HepG2 (cell line): ENCODE results near the gene CBLB. TPM values are rescaled to one million over a fixed set of nuclear protein-coding genes. Genes with fewer than 3 reads are reported as not detected.

Experiments used
- ATAC-seq: fragments of 200-7000 bp; cut with Tn5 transposase; 3 replicates; pipeline ENCODE4 v1.9.1; 2020; ENCODE audit warnings: mild to moderate bottlenecking, moderate library complexity
- BruUV-seq: library from RNA; stranded (reverse); fragments of 400-500 nt; replicated peaks from 2 replicates; lab custom pipeline; 2021; lab: Mats Ljungman, UMichigan
- CTCF ChIA-PET: fragments of 300-600 bp; formaldehyde crosslinking; extraction: SDS; loops from one replicate; lab custom pipeline; 2021; ENCODE audit warnings: low total read pairs, inconsistent platforms, low intra/inter-chr PET ratio; lab: Yijun Ruan, JAX
- POLR2A ChIA-PET: fragments of 350-600 bp; sonication (Branson Sonifier 250); formaldehyde crosslinking; loops from one replicate; lab custom pipeline; 2020; ENCODE audit warnings: antibody characterized with exemption, inconsistent platforms; lab: Yijun Ruan, JAX
- DNase-seq: peaks from one replicate; pipeline ENCODE4 v3.0.0-alpha.2; 2015; ENCODE audit warnings: low spot score
- FAIRE-seq: peaks from 3 replicates; lab custom pipeline; 2011; peaks lifted over from hg19 to GRCh38; lab: Jason Lieb, UNC
- H2AFZ ChIP-seq: one replicate; pipeline ENCODE4 v1.6.1; 2011; ENCODE audit warnings: low read length, inconsistent platforms
- H3K27ac ChIP-seq: fragments of 300-600 bp; 3 replicates; pipeline ENCODE4 v1.8.0; 2011; ENCODE audit warnings: mixed run types, mild to moderate bottlenecking, mixed read lengths, low read length, inconsistent platforms; ENCODE audit not compliant: insufficient read depth; ENCODE audit errors: extremely low read length
- H3K27me3 ChIP-seq, 2 experiments: fragments of 200-600 bp in 1 of 2; 2 replicates in 1 of 2; 3 replicates in 1 of 2; pipeline versions ENCODE4 v1.6.0 to v1.8.0; 2011; ENCODE audit warnings: low read length in 2 of 2, mild to moderate bottlenecking in 2 of 2, moderate library complexity in 2 of 2, inconsistent platforms in 1 of 2; ENCODE audit not compliant: insufficient read depth in 2 of 2, control insufficient read depth in 1 of 2
- H3K36me3 ChIP-seq, 2 experiments: fragments of 200-600 bp in 1 of 2; replicated peaks in 1 of 2; 2 replicates in 1 of 2; 3 replicates in 1 of 2; pipeline versions ENCODE4 v1.5.1 to v1.8.0; 2011; ENCODE audit warnings: low read length in 2 of 2, inconsistent platforms in 1 of 2; ENCODE audit not compliant: insufficient read depth in 2 of 2, control insufficient read depth in 1 of 2
- H3K4me1 ChIP-seq: 2 replicates; pipeline ENCODE4 v1.5.1; 2012; ENCODE audit warnings: low read length, inconsistent platforms; ENCODE audit not compliant: insufficient read depth
- H3K4me2 ChIP-seq: 2 replicates; pipeline ENCODE4 v1.6.0; 2011; ENCODE audit warnings: low read depth, low read length, inconsistent platforms
- H3K4me3 ChIP-seq, 3 experiments: fragments of 200-600 bp in 1 of 3; sonication (generic), shearing (Covaris generic) in 1 of 3; replicated peaks in 1 of 3; 2 replicates each; pipeline ENCODE4 v1.5.1; 2011 to 2016; ENCODE audit warnings: low read length in 3 of 3, inconsistent platforms in 2 of 3, low read depth in 2 of 3, mild to moderate bottlenecking in 2 of 3, control low read depth in 1 of 3, mixed read lengths in 1 of 3; ENCODE audit not compliant: insufficient read depth in 1 of 3
- H3K79me2 ChIP-seq: one replicate; pipeline ENCODE4 v1.6.1; 2011; ENCODE audit warnings: low read length, inconsistent platforms; ENCODE audit not compliant: insufficient read depth
- H3K9ac ChIP-seq: 2 replicates; pipeline ENCODE4 v1.6.0; 2011; ENCODE audit warnings: mild to moderate bottlenecking, low read depth, low read length, inconsistent platforms; ENCODE audit not compliant: insufficient read depth
- H3K9me3 ChIP-seq: 2 replicates; pipeline ENCODE4 v1.5.1; 2012; ENCODE audit warnings: mild to moderate bottlenecking, low read length
- H4K20me1 ChIP-seq: 2 replicates; pipeline ENCODE4 v1.6.0; 2011; ENCODE audit warnings: inconsistent platforms, mild to moderate bottlenecking, low read length, moderate library complexity; ENCODE audit not compliant: insufficient read depth
- ARNT2 ChIP-seq: sonication (generic); formaldehyde crosslinking; IDR thresholded peaks from 2 replicates; pipeline ENCODE4 v1.8.0; 2022; ENCODE audit warnings: mild to moderate bottlenecking, low read depth, missing genetic modification reagents, moderate library complexity
- ELF3 ChIP-seq: IDR thresholded peaks from 2 replicates; pipeline ENCODE4 v1.6.1; 2016; ENCODE audit warnings: missing genetic modification reagents, missing compliant biosample characterization
- FOXC1 ChIP-seq: sonication (generic); formaldehyde crosslinking; IDR thresholded peaks from 2 replicates; pipeline ENCODE4 v1.8.0; 2022; ENCODE audit warnings: mild to moderate bottlenecking, missing genetic modification reagents, borderline replicate concordance
- RFX3 ChIP-seq: IDR thresholded peaks from 2 replicates; pipeline ENCODE4 v1.6.1; 2016; ENCODE audit warnings: missing biosample characterization, missing genetic modification reagents
- ZNF160 ChIP-seq: sonication (generic); formaldehyde crosslinking; IDR thresholded peaks from 2 replicates; pipeline ENCODE4 v1.8.0; 2022; ENCODE audit warnings: mild to moderate bottlenecking, inconsistent platforms, missing genetic modification reagents
- ZNF549 ChIP-seq: sonication (generic); formaldehyde crosslinking; IDR thresholded peaks from 2 replicates; pipeline ENCODE4 v1.5.0; 2020; ENCODE audit warnings: missing genetic modification reagents
- ZNF670 ChIP-seq: sonication (generic); formaldehyde crosslinking; IDR thresholded peaks from 2 replicates; pipeline ENCODE4 v1.8.0; 2022; ENCODE audit warnings: mild to moderate bottlenecking, missing genetic modification reagents, borderline replicate concordance
- ZNF839 ChIP-seq: sonication (generic); formaldehyde crosslinking; IDR thresholded peaks from 2 replicates; pipeline ENCODE4 v1.4.0; 2020; ENCODE audit warnings: missing genetic modification reagents, mild to moderate bottlenecking, borderline replicate concordance
- ZSCAN30 ChIP-seq: sonication (generic); formaldehyde crosslinking; IDR thresholded peaks from 2 replicates; pipeline ENCODE4 v1.5.0; 2020; ENCODE audit warnings: mild to moderate bottlenecking, missing genetic modification reagents
- WGBS: methylation state at CpG from one replicate; pipeline ENCODE4 v1.1.6; 2017; ENCODE audit warnings: low lambda C conversion rate; 5-methylcytosine and 5-hydroxymethylcytosine counted together
- in situ Hi-C: cut with HindIII; loops from 2 replicates; pipeline ENCODE4 v1.10.0; 2017; ENCODE audit warnings: low pct_unique_long_range_greater_than_20kb; ENCODE audit not compliant: extremely low pct_ligation_motif_present
- intact Hi-C: fragments of 100-400 bp; cut with micrococcal nuclease; formaldehyde crosslinking; loops from one replicate; pipeline ENCODE4 v1.10.0; 2022; ENCODE audit not compliant: unreplicated experiment
- polyA plus RNA-seq, 8 experiments: library from polyadenylated mRNA; depleted of rRNA in 3 of 8; stranded (reverse) in 7 of 8; unstranded in 1 of 8; fragments of >200 nt; fragmentation: Illumina TruSeq in 4 of 8; extraction: Trizol in 4 of 8; gene quantifications; 2 replicates each; pipeline versions ENCODE4 v1.2.1 to v1.2.3, GENCODE V29; 2011 to 2016; ENCODE audit warnings: low read depth in 4 of 8, missing spikeins in 1 of 8, mixed read lengths in 1 of 8; ENCODE audit not compliant: insufficient read depth in 1 of 8
- total RNA-seq, 5 experiments: library from RNA; depleted of rRNA; stranded (reverse); fragments of >200 nt; fragmentation: Illumina TruSeq; extraction: Trizol; gene quantifications; 2 replicates each; pipeline ENCODE4 v1.2.3, GENCODE V29; 2016; ENCODE audit warnings: low read depth in 1 of 5
- TF ChIP-seq, protein P1 (sequence below): sonication (generic); formaldehyde crosslinking; IDR thresholded peaks from 2 replicates; pipeline ENCODE4 v1.4.0; 2020; ENCODE audit warnings: mild to moderate bottlenecking, missing genetic modification reagents
- TF ChIP-seq, protein P2 (sequence below): sonication (generic); formaldehyde crosslinking; IDR thresholded peaks from 2 replicates; pipeline ENCODE4 v1.4.0; 2020; ENCODE audit warnings: mild to moderate bottlenecking, missing genetic modification reagents
- TF ChIP-seq, protein P3 (sequence below): sonication (generic); formaldehyde crosslinking; IDR thresholded peaks from 2 replicates; pipeline ENCODE4 v1.8.1; 2023; ENCODE audit warnings: mild to moderate bottlenecking, inconsistent platforms, moderate library complexity, missing genetic modification reagents, borderline replicate concordance
- TF ChIP-seq, protein P4 (sequence below): sonication (generic); formaldehyde crosslinking; IDR thresholded peaks from 2 replicates; pipeline ENCODE4 v1.9.0; 2021; ENCODE audit warnings: missing genetic modification reagents, borderline replicate concordance

Gene CBLB
- total and polyA plus RNA-seq, 2 of the 13 experiments (the other 11 are each of a cell fraction or from before 2014, with no cell fraction given): 9.8 to 16.4 TPM

DNA sequence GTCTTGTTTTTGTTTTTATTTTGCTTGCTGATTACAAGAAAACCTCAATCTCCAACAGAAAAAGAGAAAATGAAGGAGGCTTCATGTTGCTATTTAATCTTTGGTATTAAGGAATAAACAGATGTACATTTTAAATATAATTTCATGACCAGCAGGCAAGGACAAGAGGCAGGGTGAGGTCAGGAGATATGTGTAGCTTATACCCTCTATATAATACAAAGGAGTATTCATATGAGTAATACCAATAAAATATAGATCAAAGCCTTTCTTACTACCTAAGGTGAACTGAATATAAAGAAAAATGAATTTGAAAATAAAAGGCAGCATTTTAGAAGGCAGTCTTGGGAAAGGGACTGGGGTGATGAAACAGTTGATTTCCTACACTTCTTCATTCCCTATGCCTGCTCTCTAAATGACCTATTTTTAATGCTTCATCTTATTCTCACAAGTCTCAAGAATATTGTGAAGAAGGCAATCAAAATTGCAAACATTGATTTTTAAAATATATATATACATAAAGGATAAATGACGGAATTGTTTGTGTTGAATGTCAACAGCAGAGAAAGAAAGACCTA is 8.6 kb upstream of the CBLB start:
- CTCF ChIA-PET: no interaction called here
- H3K36me3 ChIP-seq: no peaks in the 10 kb centered on the region
- POLR2A ChIA-PET: no interaction called here
- H3K4me2 ChIP-seq: no peak overlapping the region
- H3K9ac ChIP-seq: no peak overlapping the region
- no peaks in the 10 kb centered on the region for H3K79me2 ChIP-seq
- intact Hi-C loops: no loop called here
- H2AFZ ChIP-seq: no peak overlapping the region
- no peak overlapping the region for H3K27ac ChIP-seq
- no TSS peak for BruUV-seq
- no peak for ATAC-seq
- no peak overlapping the region for H3K4me3 ChIP-seq
- TF ChIP-seq ELF3 (CRISPR knock-in tag) (no peak), ZNF160 (CRISPR knock-in tag) (no peak), RFX3 (no peak), FOXC1 (CRISPR knock-in tag) (no peak), ARNT2 (CRISPR knock-in tag) (no peak), ZNF670 (no peak), ZNF839 (CRISPR knock-in tag) (no peak), ZSCAN30 (CRISPR knock-in tag) (no peak), ZNF549 (CRISPR knock-in tag) (no peak)
- TF ChIP-seq, protein P1, sequence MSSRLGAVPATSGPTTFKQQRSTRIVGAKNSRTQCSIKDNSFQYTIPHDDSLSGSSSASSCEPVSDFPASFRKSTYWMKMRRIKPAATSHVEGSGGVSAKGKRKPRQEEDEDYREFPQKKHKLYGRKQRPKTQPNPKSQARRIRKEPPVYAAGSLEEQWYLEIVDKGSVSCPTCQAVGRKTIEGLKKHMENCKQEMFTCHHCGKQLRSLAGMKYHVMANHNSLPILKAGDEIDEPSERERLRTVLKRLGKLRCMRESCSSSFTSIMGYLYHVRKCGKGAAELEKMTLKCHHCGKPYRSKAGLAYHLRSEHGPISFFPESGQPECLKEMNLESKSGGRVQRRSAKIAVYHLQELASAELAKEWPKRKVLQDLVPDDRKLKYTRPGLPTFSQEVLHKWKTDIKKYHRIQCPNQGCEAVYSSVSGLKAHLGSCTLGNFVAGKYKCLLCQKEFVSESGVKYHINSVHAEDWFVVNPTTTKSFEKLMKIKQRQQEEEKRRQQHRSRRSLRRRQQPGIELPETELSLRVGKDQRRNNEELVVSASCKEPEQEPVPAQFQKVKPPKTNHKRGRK (CRISPR knock-in tag): no peak
- TF ChIP-seq, protein P2, sequence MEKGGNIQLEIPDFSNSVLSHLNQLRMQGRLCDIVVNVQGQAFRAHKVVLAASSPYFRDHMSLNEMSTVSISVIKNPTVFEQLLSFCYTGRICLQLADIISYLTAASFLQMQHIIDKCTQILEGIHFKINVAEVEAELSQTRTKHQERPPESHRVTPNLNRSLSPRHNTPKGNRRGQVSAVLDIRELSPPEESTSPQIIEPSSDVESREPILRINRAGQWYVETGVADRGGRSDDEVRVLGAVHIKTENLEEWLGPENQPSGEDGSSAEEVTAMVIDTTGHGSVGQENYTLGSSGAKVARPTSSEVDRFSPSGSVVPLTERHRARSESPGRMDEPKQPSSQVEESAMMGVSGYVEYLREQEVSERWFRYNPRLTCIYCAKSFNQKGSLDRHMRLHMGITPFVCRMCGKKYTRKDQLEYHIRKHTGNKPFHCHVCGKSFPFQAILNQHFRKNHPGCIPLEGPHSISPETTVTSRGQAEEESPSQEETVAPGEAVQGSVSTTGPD (CRISPR knock-in tag): no peak
- TF ChIP-seq, protein P3, sequence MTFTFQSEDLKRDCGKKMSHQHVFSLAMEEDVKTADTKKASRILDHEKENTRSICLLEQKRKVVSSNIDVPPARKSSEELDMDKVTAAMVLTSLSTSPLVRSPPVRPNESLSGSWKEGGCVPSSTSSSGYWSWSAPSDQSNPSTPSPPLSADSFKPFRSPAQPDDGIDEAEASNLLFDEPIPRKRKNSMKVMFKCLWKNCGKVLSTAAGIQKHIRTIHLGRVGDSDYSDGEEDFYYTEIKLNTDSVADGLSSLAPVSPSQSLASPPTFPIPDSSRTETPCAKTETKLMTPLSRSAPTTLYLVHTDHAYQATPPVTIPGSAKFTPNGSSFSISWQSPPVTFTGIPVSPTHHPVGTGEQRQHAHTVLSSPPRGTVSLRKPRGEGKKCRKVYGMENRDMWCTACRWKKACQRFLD (CRISPR knock-in tag): no peak
- TF ChIP-seq, protein P4, sequence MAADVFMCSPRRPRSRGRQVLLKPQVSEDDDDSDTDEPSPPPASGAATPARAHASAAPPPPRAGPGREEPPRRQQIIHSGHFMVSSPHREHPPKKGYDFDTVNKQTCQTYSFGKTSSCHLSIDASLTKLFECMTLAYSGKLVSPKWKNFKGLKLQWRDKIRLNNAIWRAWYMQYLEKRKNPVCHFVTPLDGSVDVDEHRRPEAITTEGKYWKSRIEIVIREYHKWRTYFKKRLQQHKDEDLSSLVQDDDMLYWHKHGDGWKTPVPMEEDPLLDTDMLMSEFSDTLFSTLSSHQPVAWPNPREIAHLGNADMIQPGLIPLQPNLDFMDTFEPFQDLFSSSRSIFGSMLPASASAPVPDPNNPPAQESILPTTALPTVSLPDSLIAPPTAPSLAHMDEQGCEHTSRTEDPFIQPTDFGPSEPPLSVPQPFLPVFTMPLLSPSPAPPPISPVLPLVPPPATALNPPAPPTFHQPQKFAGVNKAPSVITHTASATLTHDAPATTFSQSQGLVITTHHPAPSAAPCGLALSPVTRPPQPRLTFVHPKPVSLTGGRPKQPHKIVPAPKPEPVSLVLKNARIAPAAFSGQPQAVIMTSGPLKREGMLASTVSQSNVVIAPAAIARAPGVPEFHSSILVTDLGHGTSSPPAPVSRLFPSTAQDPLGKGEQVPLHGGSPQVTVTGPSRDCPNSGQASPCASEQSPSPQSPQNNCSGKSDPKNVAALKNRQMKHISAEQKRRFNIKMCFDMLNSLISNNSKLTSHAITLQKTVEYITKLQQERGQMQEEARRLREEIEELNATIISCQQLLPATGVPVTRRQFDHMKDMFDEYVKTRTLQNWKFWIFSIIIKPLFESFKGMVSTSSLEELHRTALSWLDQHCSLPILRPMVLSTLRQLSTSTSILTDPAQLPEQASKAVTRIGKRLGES (CRISPR knock-in tag): no peak
- H3K4me1 ChIP-seq: no peaks in the 10 kb centered on the region
- in situ Hi-C loops: no loop called here
- no peaks in the 10 kb centered on the region for H3K9me3 ChIP-seq
- H3K27me3 ChIP-seq: no peaks in the 10 kb centered on the region
- H4K20me1 ChIP-seq: no peaks in the 10 kb centered on the region
- 24% methylated on average over 1 of the region's 1 CpG for WGBS
- no peak for FAIRE-seq
- DNase-seq: no peak
